MG63 (cell line): Measurements from ENCODE around the gene HJV. TPM values are rescaled to one million over a fixed set of nuclear protein-coding genes. Genes with fewer than 3 reads are reported as not detected.

Source experiments
- DNase-seq: peaks from one replicate; pipeline ENCODE4 v3.0.0-alpha.2; 2020
- H3K27me3 ChIP-seq: fragments of 250-450 bp; sonication (Bioruptor Pico); 2 replicates; pipeline ENCODE4 v1.5.1; 2020; ENCODE audit warnings: mild to moderate bottlenecking, moderate library complexity
- H3K36me3 ChIP-seq: fragments of 250-450 bp; sonication (Bioruptor Pico); 2 replicates; pipeline ENCODE4 v1.5.1; 2020; ENCODE audit warnings: mild to moderate bottlenecking, moderate library complexity
- H3K4me3 ChIP-seq: fragments of 250-450 bp; sonication (Bioruptor Pico); 2 replicates; pipeline ENCODE4 v1.5.1; 2020; ENCODE audit warnings: mild to moderate bottlenecking, moderate library complexity
- H3K9me3 ChIP-seq: fragments of 250-450 bp; sonication (Bioruptor Pico); 2 replicates; pipeline ENCODE4 v1.5.1; 2020; ENCODE audit warnings: mild to moderate bottlenecking, moderate library complexity
- total RNA-seq: library from RNA; depleted of rRNA; stranded (reverse); fragments of >200 nt; shearing (Covaris generic); gene quantifications from 2 replicates; pipeline ENCODE4 v1.2.3, GENCODE V29; 2014; ENCODE audit warnings: low replicate concordance

The HJV gene
- total RNA-seq, 1 experiment from 2014 or later: not detected

DNA sequence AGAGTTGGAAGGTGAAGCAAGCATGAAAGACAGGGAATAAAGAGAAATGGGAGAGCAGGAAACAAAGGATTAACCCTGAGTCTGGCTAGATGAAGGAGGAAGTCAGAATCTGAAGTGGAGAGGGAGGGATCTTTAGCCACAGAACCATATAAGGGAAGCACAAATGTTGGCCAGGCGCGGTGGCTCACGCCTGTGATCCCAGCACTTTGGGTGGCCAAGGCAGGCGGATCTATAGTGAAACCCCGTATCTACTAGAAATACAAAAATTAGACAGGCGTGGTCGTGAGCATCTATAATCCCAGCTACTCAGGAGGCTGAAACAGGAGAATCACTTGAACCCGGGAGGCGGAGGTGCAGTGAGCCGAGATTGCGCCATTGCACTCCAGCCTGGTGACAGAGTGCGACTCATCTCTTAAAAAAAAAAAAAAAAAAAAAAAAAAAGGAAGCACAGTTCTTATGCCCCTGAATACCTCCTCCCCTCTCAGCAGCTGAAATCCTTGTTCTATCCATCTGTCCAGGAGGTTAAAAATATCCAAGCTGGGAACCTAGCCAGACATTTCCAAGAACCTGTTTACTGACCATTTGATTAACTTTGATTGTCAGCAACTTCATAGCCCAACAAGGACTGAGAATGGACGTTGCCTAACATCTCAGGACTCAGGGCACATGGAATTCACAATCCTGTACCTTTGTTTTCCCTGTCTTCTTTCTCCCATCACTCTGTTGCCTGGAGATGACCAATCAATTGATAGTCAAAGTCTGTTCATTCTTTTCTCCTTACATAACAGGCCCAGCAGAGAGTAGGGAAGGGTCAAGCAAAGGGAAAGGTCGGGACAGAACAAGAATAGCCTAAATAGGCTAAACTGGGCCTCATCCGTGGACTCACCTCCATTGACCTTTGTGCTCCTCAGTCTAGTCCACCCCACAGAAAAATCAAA lies 35.8 kb downstream of the HJV start:
- Histone ChIP-seq H3K36me3 (no peaks in the 10 kb centered on the region), H3K4me3 (no peak overlapping the region), H3K9me3 (no peaks in the 10 kb centered on the region), H3K27me3 (no peaks in the 10 kb centered on the region)
- DNase-seq: peak; percentile 50

DNA sequence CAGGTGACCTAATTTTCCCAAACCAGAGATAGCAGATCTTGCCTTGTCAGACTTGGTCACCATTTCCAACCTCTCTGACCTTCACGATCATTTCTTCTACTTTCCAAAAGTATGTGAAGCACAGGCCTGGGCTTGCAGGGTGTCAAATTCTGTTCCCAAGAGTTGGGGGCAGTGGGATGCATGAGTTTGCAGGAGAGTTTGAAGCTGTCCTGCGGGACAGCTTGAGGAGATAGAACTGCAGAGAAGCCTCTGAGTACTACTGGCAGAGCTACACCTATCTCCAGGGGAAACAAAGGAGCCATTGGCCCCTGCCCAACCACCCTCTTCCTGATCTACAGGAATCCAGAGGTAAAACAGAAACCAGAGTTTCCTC lies 36.4 kb downstream of the HJV start:
- Histone ChIP-seq H3K27me3 (no peaks in the 10 kb centered on the region), H3K4me3 (no peak overlapping the region), H3K9me3 (no peaks in the 10 kb centered on the region), H3K36me3 (no peaks in the 10 kb centered on the region)
- DNase-seq: no peak

DNA sequence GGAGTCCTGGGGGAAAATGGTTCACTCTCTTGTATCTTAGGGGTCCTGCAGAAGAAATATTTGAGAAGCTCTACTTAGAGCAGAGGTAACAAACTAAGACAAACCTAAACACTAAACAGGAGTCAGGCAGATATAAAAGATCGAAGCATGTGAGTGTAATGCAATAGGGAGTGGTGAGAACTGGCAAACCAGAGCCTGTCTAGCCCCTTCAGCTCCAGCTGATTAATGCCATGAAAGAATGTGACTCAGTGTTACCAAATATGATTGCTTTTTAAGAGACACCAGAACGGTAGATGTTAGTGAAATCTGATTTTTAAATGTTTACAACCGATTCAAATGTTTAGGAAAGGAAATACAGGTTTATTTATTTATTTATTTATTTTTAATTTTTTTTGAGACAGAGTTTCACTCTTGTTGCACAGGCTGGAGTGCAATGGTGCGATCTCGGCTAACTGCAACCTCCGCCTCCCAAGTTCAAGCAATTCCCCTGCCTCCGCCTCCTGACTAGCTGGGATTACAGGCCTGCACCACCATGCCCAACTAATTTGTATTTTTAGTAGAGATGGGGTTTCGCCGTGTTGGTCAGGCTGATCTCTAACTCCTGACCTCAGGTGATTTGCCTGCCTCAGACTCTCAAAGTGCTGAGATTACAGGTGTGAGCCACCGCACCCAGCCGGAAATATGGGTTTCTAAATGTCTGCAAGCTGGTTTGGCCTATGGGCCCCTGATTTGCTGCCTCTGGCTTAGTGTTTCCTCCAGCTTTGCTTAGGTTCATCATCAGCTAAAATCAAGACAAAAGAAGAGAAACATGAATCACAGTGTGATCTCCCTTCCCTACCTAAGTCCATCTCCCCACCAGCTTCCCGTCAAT lies 37.3 kb downstream of the HJV start:
- Histone ChIP-seq H3K9me3 (no peaks in the 10 kb centered on the region), H3K4me3 (no peak overlapping the region), H3K27me3 (no peaks in the 10 kb centered on the region), H3K36me3 (no peaks in the 10 kb centered on the region)
- no peak for DNase-seq

DNA sequence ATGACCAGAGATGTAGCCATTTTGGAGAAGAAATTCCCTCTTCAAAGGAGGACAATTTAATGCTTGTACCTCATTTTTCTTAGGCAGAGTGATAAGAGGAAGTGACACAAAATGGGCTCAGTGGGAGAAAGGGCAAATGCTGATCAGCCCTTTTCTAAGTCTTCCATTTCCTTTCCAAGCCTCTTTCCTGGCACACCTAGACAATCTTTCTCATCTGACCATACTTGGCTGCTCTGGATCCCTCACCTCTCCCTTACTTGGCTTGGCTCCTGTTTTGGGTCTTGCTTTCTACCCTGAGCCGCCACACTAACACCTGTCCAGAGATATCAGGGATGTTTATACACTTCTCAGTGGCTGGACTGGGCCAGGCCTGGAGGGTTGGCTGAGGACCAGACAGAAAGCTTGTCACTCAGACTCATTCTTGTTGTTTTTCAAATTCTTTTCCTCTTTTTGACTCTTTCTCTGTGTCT lies 38.3 kb downstream of the HJV start:
- H3K4me3 ChIP-seq: no peak overlapping the region
- H3K36me3 ChIP-seq: no peaks in the 10 kb centered on the region; the same call in 1 of the 2 replicates
- H3K27me3 ChIP-seq: no peaks in the 10 kb centered on the region
- DNase-seq: no peak
- H3K9me3 ChIP-seq: no peaks in the 10 kb centered on the region

DNA sequence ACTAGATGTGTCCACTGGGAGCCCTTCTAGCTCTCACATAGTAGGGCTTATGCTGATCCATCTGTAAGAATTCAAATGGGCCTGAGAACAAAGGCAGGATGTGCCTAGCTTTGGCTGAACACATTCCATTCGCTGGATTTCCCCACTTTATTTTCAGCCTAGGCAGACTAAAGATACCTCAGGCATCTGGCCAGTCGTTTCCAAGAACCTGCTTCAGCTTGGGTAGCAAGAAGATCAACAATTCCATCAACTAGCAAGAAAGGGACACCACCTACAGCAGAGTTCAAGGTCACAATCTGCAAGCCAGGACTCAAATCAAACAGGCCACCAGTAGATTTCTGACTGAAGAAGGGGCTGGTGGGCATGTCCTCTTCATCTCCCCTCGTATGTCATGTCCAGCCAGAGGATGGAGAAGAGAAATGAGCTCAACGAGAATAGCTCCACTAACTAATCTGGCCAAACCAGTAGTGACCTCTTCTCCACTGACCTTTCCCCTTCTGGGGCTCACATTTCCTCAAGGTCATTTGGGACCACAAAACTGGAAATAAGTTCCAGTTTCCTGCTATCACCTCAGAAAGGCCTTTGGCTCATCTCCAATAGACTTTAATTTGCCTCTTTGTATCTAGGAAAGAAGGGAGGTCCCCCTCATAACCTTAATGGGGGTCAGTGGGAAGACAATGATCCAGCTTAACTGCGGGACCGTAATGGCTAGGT lies 39.4 kb downstream of the HJV start:
- no peaks in the 10 kb centered on the region; the same call in 1 of the 2 replicates for H3K36me3 ChIP-seq
- no peak overlapping the region for H3K4me3 ChIP-seq
- H3K27me3 ChIP-seq: no peaks in the 10 kb centered on the region
- no peaks in the 10 kb centered on the region for H3K9me3 ChIP-seq
- no peak for DNase-seq

DNA sequence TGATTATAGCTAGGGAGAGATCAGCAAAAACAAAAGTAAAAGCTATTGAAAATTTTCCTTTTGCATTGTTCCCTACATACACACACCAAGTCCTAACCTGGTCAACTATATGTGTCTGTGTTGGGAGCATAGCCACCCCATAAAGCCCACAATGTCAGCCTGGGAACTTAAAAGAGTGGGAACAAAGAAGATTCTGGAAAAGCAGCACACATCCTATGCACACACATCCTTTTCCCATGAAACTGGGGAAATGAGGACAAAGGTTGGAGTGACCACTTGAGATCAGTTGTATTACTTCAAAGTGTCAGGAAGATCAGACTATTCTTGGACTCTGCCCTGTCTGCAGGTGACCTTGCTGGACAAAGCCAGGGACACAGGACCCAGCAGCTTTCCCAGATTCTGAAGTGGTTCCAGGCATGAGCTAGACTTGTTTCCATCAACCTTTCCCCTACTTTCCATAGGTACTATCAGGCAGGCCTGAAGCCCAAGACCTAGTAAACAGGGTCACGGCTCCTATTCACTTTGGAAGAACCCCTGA lies 41.0 kb downstream of the HJV start:
- no peak overlapping the region for H3K4me3 ChIP-seq

DNA sequence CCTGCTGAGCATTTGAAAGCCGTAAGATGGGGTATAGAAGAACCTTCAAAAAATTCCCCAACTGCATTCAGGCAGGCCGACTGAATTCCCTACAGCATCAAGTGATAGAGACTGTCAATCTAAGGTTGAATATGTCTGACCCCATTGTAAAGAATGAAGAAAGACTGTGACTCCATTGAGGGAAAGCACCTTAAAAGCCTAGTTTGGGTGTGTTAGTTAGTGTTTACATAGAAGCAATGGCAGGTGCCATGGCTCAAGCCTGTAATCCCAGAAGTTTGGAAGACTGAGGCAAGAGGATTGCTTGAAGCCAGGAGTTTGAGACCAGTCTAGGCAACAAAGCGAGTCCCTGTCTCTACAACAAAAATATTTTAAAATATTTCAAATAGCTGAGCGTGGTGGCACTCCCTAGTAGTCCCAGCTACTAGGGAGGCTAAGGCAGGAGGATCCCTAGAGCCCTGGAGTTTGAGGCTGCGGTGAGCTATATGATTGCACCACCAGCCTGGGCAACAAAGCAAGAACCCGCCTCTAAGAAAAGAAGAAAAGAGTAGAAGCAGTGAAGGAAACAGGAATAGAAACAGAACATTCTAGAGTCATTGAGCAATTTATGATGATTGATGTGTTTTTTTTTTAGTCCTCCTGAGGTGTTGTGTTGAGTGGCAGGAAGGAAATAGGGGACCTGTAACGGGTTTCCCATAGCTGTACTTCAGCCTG lies 41.6 kb downstream of the HJV start:
- Histone ChIP-seq H3K27me3 (no peaks in the 10 kb centered on the region), H3K4me3 (no peak overlapping the region)

More for the DNA sequence above, 41.0 kb downstream of the HJV start:
- DNase-seq: no peak
- Histone ChIP-seq H3K9me3 (no peaks in the 10 kb centered on the region), H3K27me3 (no peaks in the 10 kb centered on the region), H3K36me3 (no peaks in the 10 kb centered on the region; the same call in 1 of the 2 replicates)

DNA sequence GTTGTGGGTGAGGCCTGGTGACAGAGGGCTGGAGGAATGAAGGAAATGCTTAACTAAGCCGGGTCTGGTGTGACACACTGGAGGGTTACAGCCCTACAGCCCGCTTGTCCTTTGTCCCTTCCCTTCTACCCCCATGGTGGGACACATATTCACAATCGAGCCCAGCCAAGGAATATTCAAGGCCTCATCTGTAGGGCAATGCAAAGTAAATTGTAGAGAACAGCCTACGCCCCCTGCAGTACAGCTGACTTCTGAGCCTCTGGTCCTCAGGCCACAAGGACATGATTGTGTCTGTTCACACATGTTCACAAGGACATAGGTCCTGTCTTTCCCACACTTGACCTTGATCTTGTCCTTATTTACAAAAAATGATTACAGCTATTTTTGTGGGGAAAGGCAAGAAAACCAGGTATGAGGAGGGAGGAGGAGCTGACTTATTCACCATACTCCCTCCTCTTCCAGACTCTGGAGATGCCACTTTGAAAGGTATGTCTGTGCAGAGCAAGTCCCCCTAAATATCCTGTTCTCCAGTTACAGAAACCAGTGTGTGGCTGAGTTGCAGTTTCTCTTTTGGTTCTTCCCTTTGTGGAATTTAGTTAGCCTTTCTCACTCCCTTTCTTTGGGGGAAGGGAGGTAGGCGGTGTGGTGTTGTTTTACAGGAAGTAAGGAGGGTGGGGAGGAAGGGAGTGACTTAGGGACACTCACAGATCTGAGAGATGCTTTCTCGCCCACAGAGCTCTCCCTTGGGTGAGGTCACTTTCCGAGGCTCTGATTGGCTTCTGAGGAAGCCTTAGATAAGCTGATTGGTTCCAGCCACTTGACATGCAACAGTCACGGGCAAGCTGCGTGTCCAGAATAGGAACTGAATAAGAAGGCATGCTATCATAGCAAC lies 42.4 kb downstream of the HJV start:
- no peaks in the 10 kb centered on the region; the same call in 1 of the 2 replicates for H3K36me3 ChIP-seq
- H3K4me3 ChIP-seq: no peak overlapping the region
- H3K27me3 ChIP-seq: no peaks in the 10 kb centered on the region
- no peaks in the 10 kb centered on the region for H3K9me3 ChIP-seq
- DNase-seq: peak; percentile 76

More for the DNA sequence above, 41.6 kb downstream of the HJV start:
- Histone ChIP-seq H3K36me3 (no peaks in the 10 kb centered on the region; the same call in 1 of the 2 replicates), H3K9me3 (no peaks in the 10 kb centered on the region)
- DNase-seq: no peak

DNA sequence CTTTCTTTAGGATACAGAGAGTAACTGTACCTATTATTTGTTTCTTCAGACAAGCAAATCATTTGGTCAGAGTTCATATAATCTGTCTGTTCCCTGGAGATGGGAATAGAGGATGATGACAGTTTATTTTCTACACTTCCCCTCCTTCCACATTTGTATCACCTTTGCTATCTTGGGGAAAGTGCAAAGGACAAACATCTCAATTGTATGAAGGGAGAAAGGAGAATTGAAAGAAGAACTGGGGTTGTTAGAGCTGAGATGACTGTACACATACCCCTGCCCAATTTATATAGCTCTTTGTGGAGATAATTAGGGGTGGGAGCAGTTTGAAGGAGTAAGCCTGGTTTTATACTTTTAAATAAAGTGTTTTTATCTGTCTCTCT lies 43.1 kb downstream of the HJV start:
- no peak for DNase-seq
- Histone ChIP-seq H3K4me3 (no peak overlapping the region), H3K27me3 (no peaks in the 10 kb centered on the region), H3K36me3 (no peaks in the 10 kb centered on the region; the same call in 1 of the 2 replicates), H3K9me3 (no peaks in the 10 kb centered on the region)

DNA sequence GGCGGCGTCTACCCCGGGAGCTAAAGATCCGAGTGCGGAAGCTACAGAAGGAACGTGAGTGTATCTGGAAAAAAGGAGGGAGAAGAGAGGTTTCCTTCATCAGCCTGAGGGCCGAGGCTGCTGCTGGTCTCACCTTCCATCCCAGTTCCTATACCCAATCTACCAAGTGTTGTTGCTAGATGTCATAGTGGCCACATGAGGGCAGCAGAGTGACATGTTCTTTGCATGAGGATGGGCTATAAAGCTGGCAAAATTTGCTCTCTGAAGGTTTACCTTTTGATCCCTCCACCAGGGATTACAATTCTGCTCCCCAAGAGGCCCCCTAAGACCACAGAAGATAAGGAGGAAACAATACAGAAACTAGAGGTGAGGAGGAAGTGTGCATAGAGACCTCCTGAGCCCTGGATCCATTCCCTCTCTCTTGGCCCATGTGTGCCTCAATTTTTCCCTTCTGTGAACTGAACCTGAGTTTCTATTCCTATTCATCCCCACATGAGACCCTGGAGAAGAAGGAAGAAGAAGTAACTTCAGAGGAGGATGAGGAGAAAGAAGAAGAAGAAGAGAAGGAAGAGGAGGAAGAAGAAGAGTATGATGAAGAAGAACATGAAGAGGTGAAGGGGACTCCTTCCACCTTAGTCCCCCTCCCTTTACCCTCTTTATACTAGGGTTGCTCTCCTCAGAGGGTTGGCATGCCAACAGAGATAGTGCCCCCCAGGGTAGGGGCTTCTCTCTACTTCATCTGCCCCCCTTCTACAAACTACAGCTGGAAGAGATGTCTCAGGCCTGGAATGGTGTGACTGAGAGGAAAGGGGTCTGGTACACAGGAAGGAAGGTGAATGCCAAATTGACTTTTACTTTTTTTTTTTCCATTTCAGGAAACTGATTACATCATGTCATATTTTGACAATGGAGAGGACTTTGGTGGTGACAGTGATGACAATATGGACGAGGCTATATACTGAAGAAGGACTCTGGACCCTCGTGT lies 43.8 kb downstream of the HJV start:
- DNase-seq: peak; percentile 54
- H3K27me3 ChIP-seq: no peaks in the 10 kb centered on the region
- no peaks in the 10 kb centered on the region for H3K9me3 ChIP-seq
- H3K4me3 ChIP-seq: no peak overlapping the region
- H3K36me3 ChIP-seq: no peaks in the 10 kb centered on the region; the same call in 1 of the 2 replicates

DNA sequence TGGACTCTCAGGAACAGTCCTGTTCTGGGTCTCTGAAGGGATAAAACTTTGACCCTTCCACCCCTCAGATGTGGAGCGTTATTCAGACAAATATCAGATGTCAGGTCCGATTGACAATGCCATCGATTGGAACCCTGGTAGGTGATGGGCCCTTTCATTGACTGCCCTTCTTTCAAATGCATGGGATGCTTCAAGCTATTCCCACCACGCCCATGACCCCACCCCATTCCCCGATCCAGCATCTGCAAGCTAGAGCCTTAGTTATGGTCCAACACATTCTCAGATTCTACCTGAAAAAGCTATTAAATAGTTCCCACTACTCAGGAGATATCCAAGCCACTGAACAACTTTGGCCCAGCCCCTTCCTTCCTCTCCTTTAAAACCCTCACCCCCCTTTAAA lies 44.5 kb downstream of the HJV start:
- Histone ChIP-seq H3K4me3 (no peak overlapping the region), H3K9me3 (no peaks in the 10 kb centered on the region), H3K36me3 (no peaks in the 10 kb centered on the region; the same call in 1 of the 2 replicates), H3K27me3 (no peaks in the 10 kb centered on the region)
- DNase-seq: no peak

DNA sequence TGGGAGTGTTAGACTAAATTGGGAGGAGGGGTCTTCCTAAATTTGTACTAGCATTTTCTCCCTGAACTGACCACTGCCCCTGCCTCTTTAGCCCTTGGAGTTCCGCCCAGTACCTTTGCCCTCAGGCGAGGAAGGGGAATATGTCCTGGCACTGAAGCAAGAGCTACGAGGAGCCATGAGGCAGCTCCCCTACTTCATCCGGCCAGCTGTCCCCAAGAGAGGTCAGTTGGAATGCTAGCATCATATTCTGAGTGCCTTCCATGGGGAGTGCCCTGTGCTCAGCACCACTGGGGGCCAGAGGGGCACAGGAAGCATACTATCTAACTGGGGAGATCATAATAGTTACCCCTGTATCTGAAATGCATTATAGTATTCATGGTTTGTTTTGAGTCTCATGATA lies 46.3 kb downstream of the HJV start:
- Histone ChIP-seq H3K4me3 (no peak overlapping the region), H3K9me3 (no peaks in the 10 kb centered on the region), H3K27me3 (no peaks in the 10 kb centered on the region), H3K36me3 (no peaks in the 10 kb centered on the region; the same call in 1 of the 2 replicates)
- no peak for DNase-seq

DNA sequence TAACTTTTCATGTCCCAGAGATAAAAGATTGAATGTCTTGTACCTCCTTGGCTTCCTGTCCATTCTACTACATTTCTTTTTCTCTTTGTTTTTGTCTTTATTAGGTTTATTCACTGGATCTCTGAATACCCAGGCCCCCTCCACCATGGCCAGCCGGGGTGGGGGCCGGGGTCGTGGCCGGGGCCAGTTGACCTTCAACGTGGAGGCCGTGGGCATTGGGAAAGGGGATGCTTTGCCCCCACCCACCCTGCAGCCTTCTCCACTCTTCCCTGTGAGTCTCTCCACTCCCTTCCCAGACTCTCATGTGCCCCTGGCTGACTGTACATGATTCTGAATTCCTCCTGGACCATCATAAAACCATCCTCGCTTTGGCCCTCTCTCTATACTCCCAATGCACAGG lies 46.8 kb downstream of the HJV start:
- DNase-seq: no peak
- Histone ChIP-seq H3K4me3 (no peak overlapping the region), H3K9me3 (no peaks in the 10 kb centered on the region), H3K36me3 (no peaks in the 10 kb centered on the region; the same call in 1 of the 2 replicates), H3K27me3 (no peaks in the 10 kb centered on the region)

DNA sequence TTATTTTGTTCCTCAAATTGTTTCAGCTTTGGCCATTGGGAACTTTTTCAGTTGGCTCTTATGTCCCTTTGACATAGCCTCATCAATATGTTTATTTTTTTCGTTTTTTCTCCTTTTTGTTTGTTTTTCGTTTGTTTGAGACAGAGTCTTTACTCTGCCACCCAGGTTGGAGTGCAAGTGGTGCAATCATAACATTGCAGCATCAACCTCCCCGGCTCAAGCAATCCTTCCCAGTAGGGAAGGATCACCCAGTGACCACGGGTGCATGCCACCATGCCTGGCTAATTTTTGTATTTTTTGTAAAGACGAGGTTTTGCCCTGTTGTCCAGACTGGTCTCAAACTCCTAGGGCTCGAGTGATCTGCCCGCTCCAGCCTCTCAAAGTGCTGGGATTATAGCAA lies 49.0 kb downstream of the HJV start:
- Histone ChIP-seq H3K36me3 (no peaks in the 10 kb centered on the region), H3K9me3 (peaks cover 3% of the 10 kb centered on the region; the same call in 1 of the 2 replicates), H3K27me3 (no peaks in the 10 kb centered on the region), H3K4me3 (no peak overlapping the region)
- no peak for DNase-seq
